GM12878 (cell line): ENCODE data around the gene ACTN2. TPM values are rescaled to one million over a fixed set of nuclear protein-coding genes. Genes with fewer than 3 reads are reported as not detected.

Experiments
- BCLAF1 ChIP-seq: fragments of 450-650 bp; IDR thresholded peaks from 2 replicates; pipeline ENCODE4 v1.6.1; 2017; ENCODE audit warnings: antibody characterized with exemption, mild to moderate bottlenecking, moderate library complexity
- NFYB ChIP-seq: IDR thresholded peaks from 2 replicates; pipeline ENCODE4 v1.6.1; 2011; ENCODE audit warnings: low read depth, mild to moderate bottlenecking, low read length, improper control_type of control experiment, moderate library complexity; ENCODE audit not compliant: insufficient read depth
- RELA ChIP-seq: fragments of 450-650 bp; IDR thresholded peaks from 2 replicates; pipeline ENCODE4 v1.8.0; 2014; ENCODE audit warnings: borderline replicate concordance; ENCODE audit not compliant: partially characterized antibody
- SP1 ChIP-seq: IDR thresholded peaks from one replicate; pipeline ENCODE4 v1.6.1; 2011; ENCODE audit warnings: low read depth, low read length
- ZBTB4 ChIP-seq: fragments of 450-650 bp; formaldehyde crosslinking; IDR thresholded peaks from 2 replicates; pipeline ENCODE4 v1.4.0; 2022; ENCODE audit warnings: mild to moderate bottlenecking, moderate library complexity
- ZNF592 ChIP-seq: fragments of 450-650 bp; IDR thresholded peaks from 2 replicates; pipeline ENCODE4 v1.6.1; 2017; ENCODE audit warnings: mild to moderate bottlenecking, moderate library complexity
- polyA plus RNA-seq, 11 experiments: library from polyadenylated mRNA; depleted of rRNA in 4 of 11; unstranded in 6 of 11; stranded (reverse) in 5 of 11; fragments of >200 nt; fragmentation: Nextera tagmentation in 4 of 11; fragmentation: Illumina TruSeq in 1 of 11; extraction: Ambion mirVana in 4 of 11; extraction: Trizol in 1 of 11; gene quantifications; 1 replicate in 1 of 11; 2 replicates in 10 of 11; pipeline versions ENCODE4 v1.2.1 to v1.2.3, GENCODE V29; 2011 to 2016; ENCODE audit warnings: inconsistent platforms in 2 of 11, missing spikeins in 2 of 11, low read depth in 1 of 11
- total RNA-seq, 4 experiments: library from RNA; depleted of rRNA in 3 of 4; stranded (reverse); fragments of >200 nt in 3 of 4; fragmentation: Illumina TruSeq in 1 of 4; extraction: Trizol in 1 of 4; gene quantifications; 2 replicates each; pipeline versions ENCODE4 v1.2.1 to v1.2.3, GENCODE V29; 2013 to 2021

ACTN2 gene
- total and polyA plus RNA-seq, 10 of the 15 experiments (the other 5 are each of a cell fraction or from before 2014, with no cell fraction given): 0.10 TPM; not detected in 9

GRCh38 chr1:236657398-236657797, 28.9 kb upstream of the ACTN2 start (continued):
- TF ChIP-seq BCLAF1 (no peak), NFYB (no peak), RELA (no peak), SP1 (no peak), ZBTB4 (CRISPR knock-in tag) (no peak), ZNF592 (no peak)
